Endothelial cell of umbilical vein (primary cell): ENCODE data around the gene GCGR. TPM values are rescaled to one million over a fixed set of nuclear protein-coding genes. Genes with fewer than 3 reads are reported as not detected.

Experiments
- BruUV-seq: library from RNA; stranded (reverse); fragments of 400-500 nt; replicated peaks from 2 replicates; lab custom pipeline; 2021; lab: Mats Ljungman, UMichigan
- CTCF ChIA-PET: fragments of 300-600, 350-600 bp; sonication (Branson Sonifier 250); formaldehyde crosslinking; loops from one replicate; lab custom pipeline; 2021; ENCODE audit warnings: antibody characterized with exemption, inconsistent platforms; lab: Charles Lee
- POLR2A ChIA-PET: fragments of 300-600, 350-600 bp; sonication (Branson Sonifier 250); formaldehyde crosslinking; loops from one replicate; lab custom pipeline; 2021; ENCODE audit warnings: antibody characterized with exemption, inconsistent platforms; lab: Charles Lee
- DNase-seq: peaks from one replicate; pipeline ENCODE4 v3.0.0-alpha.2; 2011; ENCODE audit warnings: low read depth, low spot score
- FAIRE-seq: peaks from 2 replicates; lab custom pipeline; 2011; peaks lifted over from hg19 to GRCh38; lab: Jason Lieb, UNC
- H2AFZ ChIP-seq: 2 replicates; pipeline ENCODE4 v1.6.0; 2012; ENCODE audit warnings: low read depth, low read length, control low read depth, inconsistent platforms
- H3K27ac ChIP-seq: 2 replicates; pipeline ENCODE4 v1.5.1; 2011; ENCODE audit warnings: low read depth, mild to moderate bottlenecking, control low read depth, low read length, moderate library complexity; ENCODE audit not compliant: insufficient read depth
- H3K27me3 ChIP-seq, 2 experiments: 2 replicates each; pipeline versions ENCODE4 v1.6.0 to v1.6.1; 2011; ENCODE audit warnings: low read length in 2 of 2, mixed read lengths in 1 of 2; ENCODE audit not compliant: control insufficient read depth in 2 of 2, insufficient read depth in 2 of 2
- H3K36me3 ChIP-seq, 2 experiments: 2 replicates in 1 of 2; 3 replicates in 1 of 2; pipeline ENCODE4 v1.5.1; 2011; ENCODE audit warnings: low read length in 2 of 2, mild to moderate bottlenecking in 1 of 2, moderate library complexity in 1 of 2; ENCODE audit not compliant: control insufficient read depth in 2 of 2, insufficient read depth in 2 of 2; ENCODE audit errors: extremely low read depth in 1 of 2
- H3K4me1 ChIP-seq: 3 replicates; pipeline ENCODE4 v1.5.1; 2011; ENCODE audit warnings: mild to moderate bottlenecking, low read length; ENCODE audit not compliant: control insufficient read depth, insufficient read depth; ENCODE audit errors: extremely low read depth
- H3K4me2 ChIP-seq: 2 replicates; pipeline ENCODE4 v1.6.1; 2011; ENCODE audit warnings: low read length, control low read depth, mixed read lengths; ENCODE audit not compliant: insufficient read depth
- H3K4me3 ChIP-seq, 3 experiments: fragments of 200-600 bp in 1 of 3; sonication (generic), shearing (Covaris generic) in 1 of 3; replicated peaks in 1 of 3; 2 replicates each; pipeline ENCODE4 v1.5.1; 2011 to 2016; ENCODE audit warnings: control low read depth in 3 of 3, low read length in 3 of 3, mild to moderate bottlenecking in 2 of 3, inconsistent platforms in 1 of 3, low read depth in 1 of 3, moderate library complexity in 1 of 3; ENCODE audit not compliant: insufficient read depth in 1 of 3
- H3K79me2 ChIP-seq: 2 replicates; pipeline ENCODE4 v1.6.0; 2012; ENCODE audit warnings: low read length, inconsistent platforms; ENCODE audit not compliant: control insufficient read depth, insufficient read depth
- H3K9ac ChIP-seq: replicated peaks from 2 replicates; pipeline ENCODE3; 2011; ENCODE audit warnings: low read length, control low read depth; ENCODE audit not compliant: insufficient read depth; ENCODE audit errors: extremely low read depth
- H3K9me1 ChIP-seq: replicated peaks from 3 replicates; pipeline ENCODE4 v1.6.0; 2011; ENCODE audit warnings: mild to moderate bottlenecking, low read length; ENCODE audit not compliant: control insufficient read depth, insufficient read depth; ENCODE audit errors: extremely low read depth
- H3K9me3 ChIP-seq: replicated peaks from 2 replicates; pipeline ENCODE4 v1.5.1; 2012; ENCODE audit warnings: low read length, inconsistent platforms; ENCODE audit not compliant: control insufficient read depth, insufficient read depth
- H4K20me1 ChIP-seq: replicated peaks from 2 replicates; pipeline ENCODE3; 2011; ENCODE audit warnings: mild to moderate bottlenecking, low read length; ENCODE audit not compliant: control insufficient read depth, insufficient read depth; ENCODE audit errors: extremely low read depth
- EZH2 ChIP-seq: IDR thresholded peaks from 2 replicates; pipeline ENCODE4 v1.6.1; 2012; ENCODE audit warnings: borderline replicate concordance, low read depth, mild to moderate bottlenecking, moderate library complexity, low read length, inconsistent platforms; ENCODE audit not compliant: severe bottlenecking
- FOS ChIP-seq: IDR thresholded peaks from 2 replicates; pipeline ENCODE4 v1.6.1; 2011; ENCODE audit warnings: mild to moderate bottlenecking, low read length, moderate library complexity, borderline replicate concordance; ENCODE audit not compliant: insufficient read depth
- GATA2 ChIP-seq: IDR thresholded peaks from 2 replicates; pipeline ENCODE4 v1.7.0; 2011; ENCODE audit warnings: low read depth, mild to moderate bottlenecking, moderate library complexity, mixed read lengths, low read length; ENCODE audit not compliant: insufficient read length, insufficient read depth
- JUN ChIP-seq: IDR thresholded peaks from 2 replicates; pipeline ENCODE4 v1.6.1; 2011; ENCODE audit warnings: borderline replicate concordance, low read depth; ENCODE audit not compliant: insufficient read length, insufficient read depth
- MYC ChIP-seq: IDR thresholded peaks from one replicate; pipeline ENCODE4 v1.6.1; 2011; ENCODE audit warnings: mild to moderate bottlenecking, low read depth, low read length
- POLR2A ChIP-seq: IDR thresholded peaks from 2 replicates; pipeline ENCODE4 v1.6.1; 2012; ENCODE audit warnings: low read depth, mild to moderate bottlenecking, control low read depth, low read length
- POLR2AphosphoS5 ChIP-seq: IDR thresholded peaks from 2 replicates; pipeline ENCODE4 v1.6.1; 2012; ENCODE audit warnings: low read depth, mild to moderate bottlenecking, control low read depth, low read length, moderate library complexity; ENCODE audit not compliant: insufficient read depth
- dilution Hi-C: fragments of 300-500 bp; cut with MboI; formaldehyde crosslinking; loops from one replicate; pipeline ENCODE4 v1.15.0; 2019; ENCODE audit warnings: low sequenced_read_pairs; ENCODE audit not compliant: extremely low pct_ligation_motif_present
- intact Hi-C: fragments of 100-400 bp; cut with micrococcal nuclease; formaldehyde crosslinking; loops from one replicate; pipeline ENCODE4 v1.10.0; 2022
- polyA plus RNA-seq, 4 experiments: library from polyadenylated mRNA; depleted of rRNA in 3 of 4; stranded (reverse) in 3 of 4; unstranded in 1 of 4; fragments of >200 nt; gene quantifications; 2 replicates each; pipeline versions ENCODE4 v1.2.1 to v1.2.3, GENCODE V29; 2011 to 2012; ENCODE audit warnings: missing spikeins in 1 of 4
- total RNA-seq: library from RNA; stranded (reverse); gene quantifications from 2 replicates; pipeline ENCODE4 v1.2.3, GENCODE V29; 2021
- TF ChIP-seq, protein P1 (sequence below), 2 donors: IDR thresholded peaks; 1 replicate in 1 of 2; 2 replicates in 1 of 2; pipeline ENCODE4 v1.5.1; 2011; ENCODE audit warnings: low read length in 2 of 2, mild to moderate bottlenecking in 2 of 2, moderate library complexity in 2 of 2, control low read depth in 1 of 2, inconsistent platforms in 1 of 2, low read depth in 1 of 2; ENCODE audit not compliant: insufficient read depth in 1 of 2; ENCODE audit errors: extremely low read depth in 1 of 2
- TF ChIP-seq, protein P2 (sequence below): IDR thresholded peaks from 2 replicates; pipeline ENCODE4 v1.6.1; 2011; ENCODE audit not compliant: insufficient read depth, insufficient read length

The GCGR gene
- total and polyA plus RNA-seq, 2 donors (not counting 3 experiments of a cell fraction or from before 2014, with no cell fraction given), result not detected

DNA sequence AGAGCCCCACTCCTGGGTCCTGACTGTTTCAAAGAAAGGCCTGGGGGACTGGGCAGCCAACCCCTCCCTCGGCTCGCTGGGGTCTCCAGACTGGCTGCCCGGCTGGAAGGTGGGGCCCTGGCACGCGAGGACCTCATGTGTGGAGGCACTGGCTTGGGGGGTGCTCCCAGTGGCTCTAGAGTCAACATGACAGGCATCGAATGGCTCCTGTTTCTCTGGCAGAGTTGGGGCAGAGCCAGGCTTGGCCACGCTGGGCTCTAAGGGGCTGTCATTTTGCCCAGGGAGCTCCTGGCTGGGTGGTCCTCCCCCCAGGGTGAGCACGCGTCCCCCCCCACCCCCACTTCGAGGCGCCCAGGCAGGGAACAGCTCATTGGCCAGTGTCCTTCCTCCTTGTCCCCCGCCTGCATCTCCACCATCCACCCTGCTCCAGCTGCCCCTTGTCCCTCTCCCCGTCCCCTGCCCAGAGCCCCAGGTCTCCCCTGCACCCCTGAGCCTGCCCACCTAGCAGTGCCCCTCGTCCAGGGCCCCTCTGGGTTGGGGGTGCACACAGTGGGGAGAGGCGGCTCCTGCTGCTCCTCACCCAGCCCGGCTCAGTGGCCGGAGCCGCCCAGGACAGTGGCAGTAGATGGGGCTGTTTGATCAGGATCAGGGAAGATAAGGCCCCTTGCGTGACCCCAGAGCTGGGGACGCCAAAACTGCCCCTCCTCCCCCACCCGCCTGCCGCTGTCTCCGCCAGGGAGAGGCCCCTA is 2.7 kb downstream of the GCGR start:
- dilution Hi-C loops, result no loop called here
- Histone ChIP-seq H3K36me3 (no peaks in the 10 kb centered on the region), H4K20me1 (no peaks in the 10 kb centered on the region), H3K4me2 (no peak overlapping the region), H3K79me2 (no peaks in the 10 kb centered on the region), H3K27me3 (peaks cover 25 to 34% of the 10 kb centered on the region in 2 experiments), H2AFZ (no peak overlapping the region), H3K9me3 (no peaks in the 10 kb centered on the region), H3K4me3 (no peak overlapping the region), H3K9me1 (no peaks in the 10 kb centered on the region), H3K27ac (no peak overlapping the region), H3K9ac (no peak overlapping the region), H3K4me1 (no peaks in the 10 kb centered on the region)
- CTCF ChIA-PET, result interaction anchor here (0.5 to 2.3 kb wide), 4 partner anchors 12 to 32 kb away, joined by 3 to 9 read pairs (median 4); partner anchors contain the start of gene MCRIP1
- BruUV-seq, result no TSS peak
- DNase-seq (no peak), FAIRE-seq (no peak)
- TF ChIP-seq, protein P1, sequence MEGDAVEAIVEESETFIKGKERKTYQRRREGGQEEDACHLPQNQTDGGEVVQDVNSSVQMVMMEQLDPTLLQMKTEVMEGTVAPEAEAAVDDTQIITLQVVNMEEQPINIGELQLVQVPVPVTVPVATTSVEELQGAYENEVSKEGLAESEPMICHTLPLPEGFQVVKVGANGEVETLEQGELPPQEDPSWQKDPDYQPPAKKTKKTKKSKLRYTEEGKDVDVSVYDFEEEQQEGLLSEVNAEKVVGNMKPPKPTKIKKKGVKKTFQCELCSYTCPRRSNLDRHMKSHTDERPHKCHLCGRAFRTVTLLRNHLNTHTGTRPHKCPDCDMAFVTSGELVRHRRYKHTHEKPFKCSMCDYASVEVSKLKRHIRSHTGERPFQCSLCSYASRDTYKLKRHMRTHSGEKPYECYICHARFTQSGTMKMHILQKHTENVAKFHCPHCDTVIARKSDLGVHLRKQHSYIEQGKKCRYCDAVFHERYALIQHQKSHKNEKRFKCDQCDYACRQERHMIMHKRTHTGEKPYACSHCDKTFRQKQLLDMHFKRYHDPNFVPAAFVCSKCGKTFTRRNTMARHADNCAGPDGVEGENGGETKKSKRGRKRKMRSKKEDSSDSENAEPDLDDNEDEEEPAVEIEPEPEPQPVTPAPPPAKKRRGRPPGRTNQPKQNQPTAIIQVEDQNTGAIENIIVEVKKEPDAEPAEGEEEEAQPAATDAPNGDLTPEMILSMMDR (IDR thresholded peaks at IDR 0.05; ENCODE audit: extremely low read depth in 1 of 2, insufficient read depth in 1 of 2, low read depth in 1 of 2, low read length in 2 of 2), result no peak
- no peak for TF ChIP-seq GATA2
- TF ChIP-seq EZH2, result no peak
- no peak for TF ChIP-seq JUN
- TF ChIP-seq POLR2A, result no peak
- no peak for TF ChIP-seq POLR2AphosphoS5
- TF ChIP-seq, protein P2, sequence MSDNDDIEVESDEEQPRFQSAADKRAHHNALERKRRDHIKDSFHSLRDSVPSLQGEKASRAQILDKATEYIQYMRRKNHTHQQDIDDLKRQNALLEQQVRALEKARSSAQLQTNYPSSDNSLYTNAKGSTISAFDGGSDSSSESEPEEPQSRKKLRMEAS, result no peak
- TF ChIP-seq FOS, result no peak
- TF ChIP-seq MYC, result no peak
- POLR2A ChIA-PET, result no interaction called here
- intact Hi-C loops, result no loop called here
